GM12801 (cell line): ENCODE results near the gene GNG10.

ENCODE experiments used
- TF ChIP-seq, protein P1 (sequence below): IDR thresholded peaks from one replicate; pipeline ENCODE4 v1.5.1; 2011; ENCODE audit warnings: control low read depth; ENCODE audit not compliant: insufficient read length; ENCODE audit errors: extremely low read depth

GNG10 gene

GRCh38 chr9:111676116-111676515, 14.7 kb downstream of the GNG10 start:
- TF ChIP-seq, protein P1, sequence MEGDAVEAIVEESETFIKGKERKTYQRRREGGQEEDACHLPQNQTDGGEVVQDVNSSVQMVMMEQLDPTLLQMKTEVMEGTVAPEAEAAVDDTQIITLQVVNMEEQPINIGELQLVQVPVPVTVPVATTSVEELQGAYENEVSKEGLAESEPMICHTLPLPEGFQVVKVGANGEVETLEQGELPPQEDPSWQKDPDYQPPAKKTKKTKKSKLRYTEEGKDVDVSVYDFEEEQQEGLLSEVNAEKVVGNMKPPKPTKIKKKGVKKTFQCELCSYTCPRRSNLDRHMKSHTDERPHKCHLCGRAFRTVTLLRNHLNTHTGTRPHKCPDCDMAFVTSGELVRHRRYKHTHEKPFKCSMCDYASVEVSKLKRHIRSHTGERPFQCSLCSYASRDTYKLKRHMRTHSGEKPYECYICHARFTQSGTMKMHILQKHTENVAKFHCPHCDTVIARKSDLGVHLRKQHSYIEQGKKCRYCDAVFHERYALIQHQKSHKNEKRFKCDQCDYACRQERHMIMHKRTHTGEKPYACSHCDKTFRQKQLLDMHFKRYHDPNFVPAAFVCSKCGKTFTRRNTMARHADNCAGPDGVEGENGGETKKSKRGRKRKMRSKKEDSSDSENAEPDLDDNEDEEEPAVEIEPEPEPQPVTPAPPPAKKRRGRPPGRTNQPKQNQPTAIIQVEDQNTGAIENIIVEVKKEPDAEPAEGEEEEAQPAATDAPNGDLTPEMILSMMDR: no peak

DNA sequence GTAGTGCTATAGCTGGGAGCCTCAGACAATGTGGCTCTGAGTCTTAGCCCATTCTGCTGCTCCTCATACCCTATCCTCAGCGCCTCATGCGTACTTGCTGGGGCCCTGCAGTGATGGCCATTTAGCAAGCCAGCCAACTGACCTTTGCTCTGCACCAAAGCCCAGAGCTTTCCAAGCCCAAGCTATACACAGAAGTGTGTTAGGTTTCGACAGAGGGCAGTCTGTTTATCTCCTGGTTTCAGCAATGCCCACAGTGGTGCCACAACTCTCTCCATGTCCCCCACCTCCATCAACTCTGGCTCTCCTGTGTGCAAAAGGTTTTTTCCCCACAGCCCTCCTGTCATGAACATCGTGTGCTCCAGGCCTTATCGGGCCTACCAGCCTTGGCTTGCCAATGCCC, 16.9 kb downstream of the GNG10 start:
- TF ChIP-seq, protein P1: no peak

- TF ChIP-seq, protein P1: no peak
Observed at GRCh38 chr9:111679199-111679598, 17.8 kb downstream of the GNG10 start.

GRCh38 chr9:111683392-111683791, 22.0 kb downstream of the GNG10 start:
- TF ChIP-seq, protein P1: no peak

DNA sequence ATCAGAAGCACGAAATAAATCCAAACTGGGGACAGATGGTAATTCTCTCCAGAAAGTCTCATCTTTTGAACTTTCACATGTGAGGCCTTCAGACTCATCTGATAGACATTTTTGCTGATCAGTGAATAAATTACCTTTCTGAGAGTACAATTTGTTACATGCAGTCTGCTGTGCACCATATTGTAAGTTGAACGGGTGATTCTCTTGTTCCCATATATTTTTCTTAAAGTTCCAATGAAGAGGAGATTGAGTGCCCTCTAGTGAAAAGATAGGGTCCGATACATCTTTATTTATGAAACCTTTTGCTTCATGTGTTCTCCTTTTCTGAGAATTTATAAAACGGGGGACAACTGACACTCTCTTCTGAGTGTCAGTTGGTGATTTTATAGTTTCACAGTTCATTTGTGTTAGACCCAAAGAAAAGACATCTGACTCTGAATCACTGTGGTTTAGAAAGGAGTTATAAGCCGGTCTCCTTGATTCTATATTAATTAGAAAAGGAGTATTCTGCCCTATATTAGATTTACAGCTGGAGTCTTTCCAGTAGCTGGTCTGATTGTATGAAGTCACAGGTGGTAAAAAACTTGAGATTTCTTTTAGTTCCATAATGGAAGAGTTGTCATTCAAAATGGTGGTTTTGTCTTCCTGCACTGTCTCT, 30.4 kb downstream of the GNG10 start:
- TF ChIP-seq, protein P1: no peak

DNA sequence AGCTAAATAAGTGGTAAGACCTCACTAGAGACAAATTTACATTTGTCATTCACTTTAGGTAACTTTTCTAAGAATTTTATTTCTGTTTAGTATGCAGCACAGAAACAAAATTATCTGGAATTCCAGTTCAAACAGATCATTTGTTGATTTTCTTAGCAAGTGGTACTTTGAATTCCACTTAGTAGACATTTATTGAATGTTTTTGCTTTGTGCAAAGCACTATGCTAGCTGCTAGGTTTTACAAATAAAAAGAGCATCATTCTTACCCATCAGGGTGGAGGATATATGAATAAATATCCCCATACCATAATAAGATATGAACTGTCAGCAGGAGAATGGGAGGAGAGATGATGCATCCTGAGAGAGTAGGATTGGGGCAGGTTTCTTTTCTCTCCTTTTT, 35.4 kb downstream of the GNG10 start:
- TF ChIP-seq, protein P1: no peak

DNA sequence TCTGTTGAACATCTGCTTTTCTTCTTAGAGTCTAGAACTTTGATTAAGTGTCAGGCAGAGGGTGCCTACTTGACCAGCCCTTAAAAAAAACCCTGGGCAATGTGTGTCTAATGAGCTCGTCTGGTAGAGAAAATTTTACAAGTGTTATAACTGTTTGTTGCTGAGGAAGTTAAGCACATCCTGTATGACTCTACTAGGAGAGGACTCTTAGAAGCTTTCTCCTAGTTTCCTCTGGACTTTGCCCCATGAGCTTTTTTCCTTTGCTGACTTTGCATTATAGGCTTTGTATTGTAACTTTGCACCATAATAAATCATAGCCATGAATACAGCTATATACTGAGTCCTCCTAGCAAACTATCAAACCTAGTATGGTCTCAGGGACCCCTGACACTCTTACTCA, 39.4 kb downstream of the GNG10 start:
- TF ChIP-seq, protein P1: no peak
